Astrocyte (in vitro differentiated cells and primary cell): ENCODE measurements around the gene ITPK1. TPM values are rescaled to one million over a fixed set of nuclear protein-coding genes. Genes with fewer than 3 reads are reported as not detected.

ENCODE experiments used
- DNase-seq: peaks from one replicate; pipeline ENCODE4 v3.0.0-alpha.2; 2010; ENCODE audit warnings: low read depth
- FAIRE-seq: peaks from 2 replicates; lab custom pipeline; 2011; peaks lifted over from hg19 to GRCh38; lab: Jason Lieb, UNC
- H2AFZ ChIP-seq: 2 replicates; pipeline ENCODE4 v1.6.0; 2012; ENCODE audit warnings: low read depth, low read length, inconsistent platforms
- H3K27ac ChIP-seq: 2 replicates; pipeline ENCODE4 v1.5.1; 2011; ENCODE audit warnings: low read depth, low read length, inconsistent platforms
- H3K27me3 ChIP-seq: 2 replicates; pipeline ENCODE4 v1.6.0; 2011; ENCODE audit warnings: low read length, inconsistent platforms; ENCODE audit not compliant: insufficient read depth
- H3K36me3 ChIP-seq: 2 replicates; pipeline ENCODE4 v1.5.1; 2011; ENCODE audit warnings: low read length, inconsistent platforms; ENCODE audit not compliant: insufficient read depth
- H3K4me1 ChIP-seq: 2 replicates; pipeline ENCODE4 v1.5.1; 2011; ENCODE audit warnings: low read length, inconsistent platforms; ENCODE audit not compliant: insufficient read depth
- H3K4me2 ChIP-seq: 2 replicates; pipeline ENCODE4 v1.6.0; 2012; ENCODE audit warnings: low read length, inconsistent platforms
- H3K4me3 ChIP-seq: 2 replicates; pipeline ENCODE4 v1.5.1; 2011; ENCODE audit warnings: low read depth, mild to moderate bottlenecking, low read length, inconsistent platforms; ENCODE audit not compliant: insufficient read depth
- H3K79me2 ChIP-seq: 2 replicates; pipeline ENCODE4 v1.6.0; 2012; ENCODE audit warnings: mild to moderate bottlenecking, low read length, inconsistent platforms; ENCODE audit not compliant: insufficient read depth
- H3K9ac ChIP-seq: 2 replicates; pipeline ENCODE4 v1.6.0; 2012; ENCODE audit warnings: mild to moderate bottlenecking, low read length, inconsistent platforms
- H3K9me3 ChIP-seq: 2 replicates; pipeline ENCODE4 v1.5.1; 2012; ENCODE audit warnings: low read depth, mild to moderate bottlenecking, low read length, inconsistent platforms; ENCODE audit not compliant: insufficient read depth
- H4K20me1 ChIP-seq: 2 replicates; pipeline ENCODE4 v1.6.0; 2012; ENCODE audit warnings: low read length, inconsistent platforms; ENCODE audit not compliant: insufficient read depth
- H3K27ac Mint-ChIP-seq: one replicate; pipeline ENCODE4 v1.8.0; 2021; ENCODE audit warnings: mild to moderate bottlenecking, mixed read lengths; ENCODE audit not compliant: unreplicated experiment
- H3K27me3 Mint-ChIP-seq: one replicate; pipeline ENCODE4 v1.8.0; 2021; ENCODE audit warnings: low read depth, mixed read lengths; ENCODE audit not compliant: unreplicated experiment
- H3K36me3 Mint-ChIP-seq: one replicate; pipeline ENCODE4 v1.8.0; 2021; ENCODE audit warnings: low read depth, mixed read lengths; ENCODE audit not compliant: unreplicated experiment
- H3K4me1 Mint-ChIP-seq: one replicate; pipeline ENCODE4 v1.8.0; 2021; ENCODE audit warnings: low read depth, mixed read lengths; ENCODE audit not compliant: unreplicated experiment
- H3K4me3 Mint-ChIP-seq: one replicate; pipeline ENCODE4 v1.8.0; 2021; ENCODE audit warnings: mild to moderate bottlenecking, moderate library complexity, mixed read lengths; ENCODE audit not compliant: unreplicated experiment
- H3K9me3 Mint-ChIP-seq: one replicate; pipeline ENCODE4 v1.8.0; 2021; ENCODE audit warnings: mild to moderate bottlenecking, mixed read lengths; ENCODE audit not compliant: unreplicated experiment
- EZH2 ChIP-seq: IDR thresholded peaks from 2 replicates; pipeline ENCODE4 v1.6.1; 2012; ENCODE audit warnings: mild to moderate bottlenecking, low read length, inconsistent platforms; ENCODE audit not compliant: insufficient read depth
- total RNA-seq: library from RNA; stranded (reverse); gene quantifications from 2 replicates; pipeline ENCODE4 v1.2.1, GENCODE V29; 2021
- TF ChIP-seq, protein P1 (sequence below): IDR thresholded peaks from 2 replicates; pipeline ENCODE4 v1.5.1; 2011; ENCODE audit warnings: low read depth, mild to moderate bottlenecking, inconsistent platforms, low read length, moderate library complexity; ENCODE audit not compliant: insufficient read depth

The ITPK1 gene
- total RNA-seq, 1 donor from 2014 or later, result 13.0 TPM

DNA sequence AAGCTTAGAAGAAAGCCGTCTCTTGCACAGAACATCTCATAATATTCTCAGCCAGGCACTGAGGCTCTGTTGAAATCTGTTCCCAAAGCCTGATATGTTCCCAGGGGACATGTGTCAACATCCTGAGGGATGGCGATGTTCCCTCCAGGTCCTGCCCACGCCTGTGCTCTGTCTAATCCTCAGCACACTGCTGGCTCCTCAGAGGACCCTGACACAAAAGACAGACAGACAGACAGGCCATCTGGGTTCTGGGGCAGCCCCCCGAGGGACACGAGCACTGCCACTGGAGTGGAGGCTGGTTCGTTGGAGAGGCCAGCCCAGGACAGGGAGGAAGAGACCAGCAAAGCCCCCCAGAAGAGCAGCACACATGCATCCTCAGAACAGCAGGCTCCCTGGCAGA lies 165.0 kb downstream of the ITPK1 start:
- H3K27ac Mint-ChIP-seq, result peak overlapping the region; percentile 12
- FAIRE-seq (no peak), DNase-seq (no peak)
- no peaks in the 10 kb centered on the region for H3K79me2 ChIP-seq
- H3K4me1 Mint-ChIP-seq, result peaks cover 5% of the 10 kb centered on the region
- TF ChIP-seq, protein P1, sequence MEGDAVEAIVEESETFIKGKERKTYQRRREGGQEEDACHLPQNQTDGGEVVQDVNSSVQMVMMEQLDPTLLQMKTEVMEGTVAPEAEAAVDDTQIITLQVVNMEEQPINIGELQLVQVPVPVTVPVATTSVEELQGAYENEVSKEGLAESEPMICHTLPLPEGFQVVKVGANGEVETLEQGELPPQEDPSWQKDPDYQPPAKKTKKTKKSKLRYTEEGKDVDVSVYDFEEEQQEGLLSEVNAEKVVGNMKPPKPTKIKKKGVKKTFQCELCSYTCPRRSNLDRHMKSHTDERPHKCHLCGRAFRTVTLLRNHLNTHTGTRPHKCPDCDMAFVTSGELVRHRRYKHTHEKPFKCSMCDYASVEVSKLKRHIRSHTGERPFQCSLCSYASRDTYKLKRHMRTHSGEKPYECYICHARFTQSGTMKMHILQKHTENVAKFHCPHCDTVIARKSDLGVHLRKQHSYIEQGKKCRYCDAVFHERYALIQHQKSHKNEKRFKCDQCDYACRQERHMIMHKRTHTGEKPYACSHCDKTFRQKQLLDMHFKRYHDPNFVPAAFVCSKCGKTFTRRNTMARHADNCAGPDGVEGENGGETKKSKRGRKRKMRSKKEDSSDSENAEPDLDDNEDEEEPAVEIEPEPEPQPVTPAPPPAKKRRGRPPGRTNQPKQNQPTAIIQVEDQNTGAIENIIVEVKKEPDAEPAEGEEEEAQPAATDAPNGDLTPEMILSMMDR, result no peak
- no peak for TF ChIP-seq EZH2
- no peak overlapping the region for H2AFZ ChIP-seq
- peaks cover 4% of the 10 kb centered on the region for H3K4me1 ChIP-seq
- peaks cover 51% of the 10 kb centered on the region for H3K27me3 Mint-ChIP-seq
- no peak overlapping the region for H3K4me2 ChIP-seq
- no peaks in the 10 kb centered on the region for H3K9me3 ChIP-seq
- peaks cover 3% of the 10 kb centered on the region for H3K27me3 ChIP-seq
- H3K36me3 Mint-ChIP-seq, result peaks cover 6% of the 10 kb centered on the region
- H3K4me3 ChIP-seq, result no peak overlapping the region
- no peak overlapping the region for H3K4me3 Mint-ChIP-seq
- peaks cover 17% of the 10 kb centered on the region for H4K20me1 ChIP-seq
- H3K36me3 ChIP-seq, result peaks cover 2% of the 10 kb centered on the region
- no peaks in the 10 kb centered on the region for H3K9me3 Mint-ChIP-seq
- H3K27ac ChIP-seq, result no peak overlapping the region
- H3K9ac ChIP-seq, result no peak overlapping the region

DNA sequence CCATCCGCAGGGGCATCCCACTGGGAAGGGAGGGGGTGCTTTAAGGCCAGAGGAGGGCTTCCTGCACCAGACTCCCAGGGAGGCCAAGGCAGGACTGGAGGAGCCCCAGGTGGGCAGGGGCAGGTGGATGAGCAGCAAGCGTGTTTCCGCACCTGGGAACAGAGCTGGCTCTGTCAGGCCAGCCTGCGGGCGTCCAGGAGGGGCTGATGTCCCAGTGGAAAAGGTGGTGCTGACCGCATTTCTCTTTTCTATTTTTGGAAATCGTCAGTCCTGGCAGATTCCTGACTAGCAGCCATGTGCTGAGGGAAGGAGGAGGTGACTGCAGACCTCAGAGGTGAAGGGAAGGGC lies 165.6 kb downstream of the ITPK1 start:
- no peak for TF ChIP-seq EZH2
- TF ChIP-seq, protein P1, result no peak
- H3K27me3 ChIP-seq, result peaks cover 3% of the 10 kb centered on the region
- Mint-ChIP-seq H3K9me3 (no peaks in the 10 kb centered on the region), H3K36me3 (peaks cover 6% of the 10 kb centered on the region), H3K4me3 (no peak overlapping the region), H3K27ac (peak overlapping the region; percentile 12), H3K4me1 (peaks cover 5% of the 10 kb centered on the region), H3K27me3 (peaks cover 45% of the 10 kb centered on the region)
- H3K9ac ChIP-seq, result no peak overlapping the region
- H3K4me3 ChIP-seq, result no peak overlapping the region
- FAIRE-seq (no peak), DNase-seq (no peak)
- no peak overlapping the region for H2AFZ ChIP-seq
- no peaks in the 10 kb centered on the region for H3K79me2 ChIP-seq
- peaks cover 2% of the 10 kb centered on the region for H3K36me3 ChIP-seq
- peaks cover 17% of the 10 kb centered on the region for H4K20me1 ChIP-seq
- no peak overlapping the region for H3K4me2 ChIP-seq
- peaks cover 4% of the 10 kb centered on the region for H3K4me1 ChIP-seq
- no peaks in the 10 kb centered on the region for H3K9me3 ChIP-seq
- no peak overlapping the region for H3K27ac ChIP-seq

DNA sequence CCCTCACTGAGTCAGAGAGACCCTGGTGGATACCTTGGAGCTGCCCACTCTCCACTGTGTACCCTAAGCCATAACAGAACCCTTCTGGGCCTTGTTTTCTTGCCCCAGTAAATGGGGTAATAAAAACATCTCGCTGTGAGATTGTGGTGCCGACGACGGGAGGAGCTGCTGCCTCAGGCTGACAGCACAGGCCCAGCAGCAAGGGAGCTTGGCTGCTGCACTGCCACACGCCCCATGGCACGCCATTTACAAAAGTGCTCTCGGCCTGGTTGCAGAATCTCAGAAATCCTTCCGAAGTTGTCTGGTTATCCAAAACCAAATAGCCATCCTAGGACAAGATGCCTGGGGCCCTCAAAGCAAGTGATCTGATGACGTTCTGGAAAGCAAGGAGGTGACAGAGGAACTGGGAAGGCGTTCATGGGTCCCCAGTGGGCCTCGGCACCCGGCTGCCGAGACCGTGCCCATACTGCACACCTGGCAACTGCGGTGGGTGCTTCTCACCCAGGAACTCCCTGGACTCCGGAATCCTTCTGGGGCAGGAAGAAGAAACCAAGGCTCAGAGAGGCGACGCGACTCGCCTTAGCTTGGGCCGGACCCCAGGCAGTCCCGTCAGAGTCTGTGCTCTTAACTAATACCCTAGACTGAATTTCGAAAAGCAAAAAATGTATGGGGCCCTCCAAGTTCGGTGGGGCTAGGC lies 166.1 kb downstream of the ITPK1 start:
- Histone ChIP-seq H3K4me3 (no peak overlapping the region), H3K9me3 (no peaks in the 10 kb centered on the region), H3K9ac (no peak overlapping the region), H3K4me1 (peaks cover 4% of the 10 kb centered on the region), H2AFZ (no peak overlapping the region), H4K20me1 (peaks cover 20% of the 10 kb centered on the region), H3K79me2 (no peaks in the 10 kb centered on the region), H3K36me3 (peaks cover 2% of the 10 kb centered on the region), H3K27ac (no peak overlapping the region), H3K27me3 (peaks cover 3% of the 10 kb centered on the region), H3K4me2 (no peak overlapping the region)
- no peak overlapping the region for H3K4me3 Mint-ChIP-seq
- H3K9me3 Mint-ChIP-seq, result no peaks in the 10 kb centered on the region
- H3K4me1 Mint-ChIP-seq, result peaks cover 5% of the 10 kb centered on the region
- no peak overlapping the region for H3K27ac Mint-ChIP-seq
- DNase-seq (no peak), FAIRE-seq (no peak)
- no peak for TF ChIP-seq EZH2
- TF ChIP-seq, protein P1, result no peak
- H3K27me3 Mint-ChIP-seq, result peaks cover 43% of the 10 kb centered on the region
- peaks cover 4% of the 10 kb centered on the region for H3K36me3 Mint-ChIP-seq
